ENCODE data around the gene LEKR1.

The LEKR1 gene

DNA sequence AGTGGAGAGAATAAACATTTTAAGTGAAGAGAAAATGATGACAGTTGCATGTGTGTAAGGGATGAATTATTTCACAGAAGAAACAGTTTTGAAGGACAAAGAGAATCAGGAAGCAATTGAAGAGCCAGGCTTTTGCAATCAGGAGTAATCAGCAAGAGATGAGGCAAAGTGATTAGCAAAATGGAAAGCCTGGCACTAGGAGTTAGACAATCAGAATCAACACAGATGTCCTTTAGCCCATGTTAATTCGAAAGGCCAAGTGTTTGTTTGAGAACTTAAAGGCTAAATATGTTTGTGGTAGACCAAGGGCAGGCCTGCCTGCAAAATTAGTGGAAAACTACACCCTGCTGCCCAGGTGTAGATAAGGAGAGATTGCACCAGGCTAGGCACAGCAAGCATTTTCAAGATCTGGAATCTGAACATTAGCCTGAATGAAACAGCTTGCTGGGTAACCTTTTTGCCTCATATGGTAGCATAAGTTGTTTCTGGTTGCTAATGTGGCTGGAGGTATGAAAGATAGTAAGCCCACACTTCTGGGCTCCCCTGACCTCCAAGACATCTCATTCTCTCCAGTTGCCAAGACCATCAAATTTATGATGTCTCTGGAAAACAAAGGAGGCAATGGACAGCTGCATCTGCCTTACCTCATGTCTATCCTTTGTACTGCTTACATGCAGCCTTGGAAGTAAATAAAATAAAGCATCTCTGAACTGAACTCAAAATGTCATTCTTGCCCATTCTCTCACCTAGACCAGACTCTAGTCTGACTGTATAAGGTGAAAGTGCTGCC lies 22.0 kb upstream of the LEKR1 start:
- H3K4me1 ChIP-seq (ENCODE audit: insufficient read depth, poor library complexity, severe bottlenecking): peaks cover 12% of the 10 kb centered on the region
- no peak overlapping the region for H3K27ac ChIP-seq (ENCODE audit: poor library complexity, severe bottlenecking)
- H3K9me3 ChIP-seq (ENCODE audit: severe bottlenecking): peaks cover 7% of the 10 kb centered on the region
- DNase-seq (ENCODE audit: low spot score) (no peak), ATAC-seq (ENCODE audit: low read depth) (no peak)
- no peaks in the 10 kb centered on the region for H3K36me3 ChIP-seq (ENCODE audit: low read depth)
- H3K27me3 ChIP-seq (ENCODE audit: insufficient read depth, poor library complexity, severe bottlenecking): no peaks in the 10 kb centered on the region
- no peak overlapping the region for H3K4me3 ChIP-seq (ENCODE audit: severe bottlenecking)
- TF ChIP-seq, protein P1, sequence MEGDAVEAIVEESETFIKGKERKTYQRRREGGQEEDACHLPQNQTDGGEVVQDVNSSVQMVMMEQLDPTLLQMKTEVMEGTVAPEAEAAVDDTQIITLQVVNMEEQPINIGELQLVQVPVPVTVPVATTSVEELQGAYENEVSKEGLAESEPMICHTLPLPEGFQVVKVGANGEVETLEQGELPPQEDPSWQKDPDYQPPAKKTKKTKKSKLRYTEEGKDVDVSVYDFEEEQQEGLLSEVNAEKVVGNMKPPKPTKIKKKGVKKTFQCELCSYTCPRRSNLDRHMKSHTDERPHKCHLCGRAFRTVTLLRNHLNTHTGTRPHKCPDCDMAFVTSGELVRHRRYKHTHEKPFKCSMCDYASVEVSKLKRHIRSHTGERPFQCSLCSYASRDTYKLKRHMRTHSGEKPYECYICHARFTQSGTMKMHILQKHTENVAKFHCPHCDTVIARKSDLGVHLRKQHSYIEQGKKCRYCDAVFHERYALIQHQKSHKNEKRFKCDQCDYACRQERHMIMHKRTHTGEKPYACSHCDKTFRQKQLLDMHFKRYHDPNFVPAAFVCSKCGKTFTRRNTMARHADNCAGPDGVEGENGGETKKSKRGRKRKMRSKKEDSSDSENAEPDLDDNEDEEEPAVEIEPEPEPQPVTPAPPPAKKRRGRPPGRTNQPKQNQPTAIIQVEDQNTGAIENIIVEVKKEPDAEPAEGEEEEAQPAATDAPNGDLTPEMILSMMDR (IDR thresholded peaks at IDR 0.05; ENCODE audit: poor library complexity, severe bottlenecking): no peak

GRCh38 chr3:156806698-156807097 lies 19.5 kb upstream of the LEKR1 start:
- ATAC-seq (ENCODE audit: low read depth): no peak
- Histone ChIP-seq H3K9me3 (ENCODE audit: severe bottlenecking) (peaks cover 4% of the 10 kb centered on the region), H3K4me1 (ENCODE audit: insufficient read depth, poor library complexity, severe bottlenecking) (peaks cover 22% of the 10 kb centered on the region), H3K27ac (ENCODE audit: poor library complexity, severe bottlenecking) (peak overlapping the region; percentile 99), H3K4me3 (ENCODE audit: severe bottlenecking) (no peak overlapping the region), H3K36me3 (ENCODE audit: low read depth) (no peaks in the 10 kb centered on the region), H3K27me3 (ENCODE audit: insufficient read depth, poor library complexity, severe bottlenecking) (no peaks in the 10 kb centered on the region)
- DNase-seq (ENCODE audit: low spot score): no peak
- TF ChIP-seq, protein P1 (IDR thresholded peaks at IDR 0.05; ENCODE audit: poor library complexity, severe bottlenecking): no peak

GRCh38 chr3:156808025-156808424 lies 18.1 kb upstream of the LEKR1 start:
- H3K4me3 ChIP-seq (ENCODE audit: severe bottlenecking): no peak overlapping the region
- no peaks in the 10 kb centered on the region for H3K36me3 ChIP-seq (ENCODE audit: low read depth)
- peaks cover 35% of the 10 kb centered on the region for H3K4me1 ChIP-seq (ENCODE audit: insufficient read depth, poor library complexity, severe bottlenecking)
- peak overlapping the region; percentile 99 for H3K27ac ChIP-seq (ENCODE audit: poor library complexity, severe bottlenecking)
- ATAC-seq (ENCODE audit: low read depth) (no peak), DNase-seq (ENCODE audit: low spot score) (no peak)
- no peaks in the 10 kb centered on the region for H3K27me3 ChIP-seq (ENCODE audit: insufficient read depth, poor library complexity, severe bottlenecking)
- peaks cover 4% of the 10 kb centered on the region for H3K9me3 ChIP-seq (ENCODE audit: severe bottlenecking)
- TF ChIP-seq, protein P1 (IDR thresholded peaks at IDR 0.05; ENCODE audit: poor library complexity, severe bottlenecking): no peak

- Histone ChIP-seq H3K27me3 (ENCODE audit: insufficient read depth, poor library complexity, severe bottlenecking) (no peaks in the 10 kb centered on the region), H3K4me3 (ENCODE audit: severe bottlenecking) (no peak overlapping the region), H3K4me1 (ENCODE audit: insufficient read depth, poor library complexity, severe bottlenecking) (peaks cover 60% of the 10 kb centered on the region), H3K27ac (ENCODE audit: poor library complexity, severe bottlenecking) (peak overlapping the region; percentile 99), H3K36me3 (ENCODE audit: low read depth) (no peaks in the 10 kb centered on the region), H3K9me3 (ENCODE audit: severe bottlenecking) (no peaks in the 10 kb centered on the region)
- no peak for DNase-seq (ENCODE audit: low spot score)
- ATAC-seq (ENCODE audit: low read depth): peak; percentile 84
- TF ChIP-seq, protein P1 (IDR thresholded peaks at IDR 0.05; ENCODE audit: poor library complexity, severe bottlenecking): no peak
Observed at GRCh38 chr3:156811089-156811862, 14.9 kb upstream of the LEKR1 start.

Measured in RWPE2 (cell line).